C4-2B (cell line): ENCODE measurements around the gene GRIK4.

Experiments
- ZFX ChIP-seq: fragments of 450-650 bp; IDR thresholded peaks from 2 replicates; pipeline ENCODE4 v1.6.1; 2017
- TF ChIP-seq, protein P1 (sequence below): fragments of 450-650 bp; conservative IDR thresholded peaks from 2 replicates; pipeline ENCODE4 v1.5.1; 2017; ENCODE audit warnings: mild to moderate bottlenecking

DNA sequence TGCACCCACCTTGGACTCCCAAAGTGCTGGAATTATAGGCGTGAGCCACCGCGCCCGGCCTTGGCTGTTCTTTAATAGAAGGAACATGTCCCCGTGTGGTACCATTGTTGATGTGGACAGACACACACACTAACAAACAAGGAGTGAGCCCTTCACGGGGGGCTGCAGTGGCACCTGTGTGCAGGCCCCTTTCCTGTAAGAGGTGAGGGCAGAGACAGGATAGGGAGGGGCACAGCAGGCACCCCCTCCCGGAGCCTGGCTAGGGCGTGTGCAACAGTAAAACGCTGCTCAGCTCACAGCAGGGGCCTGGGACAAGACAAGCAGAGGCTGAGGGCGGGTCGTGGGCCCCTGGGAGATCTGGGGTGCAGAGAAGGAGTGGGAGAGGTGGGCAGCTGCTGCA, 37.8 kb downstream of the GRIK4 start:
- TF ChIP-seq, protein P1, sequence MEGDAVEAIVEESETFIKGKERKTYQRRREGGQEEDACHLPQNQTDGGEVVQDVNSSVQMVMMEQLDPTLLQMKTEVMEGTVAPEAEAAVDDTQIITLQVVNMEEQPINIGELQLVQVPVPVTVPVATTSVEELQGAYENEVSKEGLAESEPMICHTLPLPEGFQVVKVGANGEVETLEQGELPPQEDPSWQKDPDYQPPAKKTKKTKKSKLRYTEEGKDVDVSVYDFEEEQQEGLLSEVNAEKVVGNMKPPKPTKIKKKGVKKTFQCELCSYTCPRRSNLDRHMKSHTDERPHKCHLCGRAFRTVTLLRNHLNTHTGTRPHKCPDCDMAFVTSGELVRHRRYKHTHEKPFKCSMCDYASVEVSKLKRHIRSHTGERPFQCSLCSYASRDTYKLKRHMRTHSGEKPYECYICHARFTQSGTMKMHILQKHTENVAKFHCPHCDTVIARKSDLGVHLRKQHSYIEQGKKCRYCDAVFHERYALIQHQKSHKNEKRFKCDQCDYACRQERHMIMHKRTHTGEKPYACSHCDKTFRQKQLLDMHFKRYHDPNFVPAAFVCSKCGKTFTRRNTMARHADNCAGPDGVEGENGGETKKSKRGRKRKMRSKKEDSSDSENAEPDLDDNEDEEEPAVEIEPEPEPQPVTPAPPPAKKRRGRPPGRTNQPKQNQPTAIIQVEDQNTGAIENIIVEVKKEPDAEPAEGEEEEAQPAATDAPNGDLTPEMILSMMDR: no peak
- TF ChIP-seq ZFX: no peak
